ENCODE results near the gene MYH9.

MYH9 gene

GRCh38 chr22:36344106-36344827 is 43.5 kb downstream of the MYH9 start:
- no peak for DNase-seq

DNA sequence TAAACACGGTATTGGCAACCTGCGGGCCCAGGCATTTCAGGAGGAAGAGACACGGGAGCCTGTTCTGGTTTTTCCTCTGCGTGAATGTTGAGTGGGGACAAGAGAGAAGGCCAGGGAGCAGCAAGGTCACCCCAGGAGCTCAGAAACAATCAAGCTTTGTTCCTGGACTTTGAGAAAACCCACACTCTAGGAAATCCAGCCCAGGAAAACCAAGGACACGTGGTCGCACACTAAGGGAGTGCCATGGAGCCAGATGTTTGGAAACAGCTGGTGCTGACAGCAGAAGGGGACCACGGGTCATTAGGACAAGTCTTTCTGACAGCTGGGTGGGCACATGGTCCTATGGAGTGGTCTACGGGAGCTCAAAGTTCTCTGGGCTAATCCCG is 44.1 kb downstream of the MYH9 start:
- no peak for DNase-seq

DNA sequence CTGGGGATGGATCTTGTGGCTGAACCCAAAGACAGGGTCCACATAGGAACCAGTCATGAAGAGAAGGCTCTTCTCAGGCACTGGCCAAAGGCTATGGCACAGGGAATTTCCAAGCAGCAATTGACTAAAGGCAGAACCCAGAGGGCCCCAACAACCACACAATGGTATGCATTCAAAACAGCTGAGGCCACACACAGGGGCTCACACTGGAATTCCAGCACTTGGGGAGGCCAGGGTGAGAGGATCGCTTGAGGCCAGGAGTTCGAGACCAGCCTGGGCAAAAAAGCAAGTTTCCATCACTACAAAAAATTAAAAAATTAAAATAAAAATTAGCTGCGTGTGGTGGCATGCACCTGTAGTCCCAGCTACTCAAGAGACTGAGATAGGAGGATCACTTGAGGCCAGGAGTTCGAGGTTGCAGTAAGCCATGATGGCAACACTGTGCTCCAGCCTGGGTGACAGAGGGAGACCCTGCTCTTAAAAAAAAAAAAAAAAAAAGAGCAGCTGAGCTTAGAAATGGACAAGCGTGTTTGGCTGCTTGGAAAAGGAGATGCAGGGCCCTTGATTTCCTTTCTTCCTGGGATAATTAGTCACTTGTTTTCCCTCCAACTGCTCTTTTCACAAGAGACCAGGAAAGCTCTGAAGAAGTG is 44.6 kb downstream of the MYH9 start:
- no peak for DNase-seq

DNA sequence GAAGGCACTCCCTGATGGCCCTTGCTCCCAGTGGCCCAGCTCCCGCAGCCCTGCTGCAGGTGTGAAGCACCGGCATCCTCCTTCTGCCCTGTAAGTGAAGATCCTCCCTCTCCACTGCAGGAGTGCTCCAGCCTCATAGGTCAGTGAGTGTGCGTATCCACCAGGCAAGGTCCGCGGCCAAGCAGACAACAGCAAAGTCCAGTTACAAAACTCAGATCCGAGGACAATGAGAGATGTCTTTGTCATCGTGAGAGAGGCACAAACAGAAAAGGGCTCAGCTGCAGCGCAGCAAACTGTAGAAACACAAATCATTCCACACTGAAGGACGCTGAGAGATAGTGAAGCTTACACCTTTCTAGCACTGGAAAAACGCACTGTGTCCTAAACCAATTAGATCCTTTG is 46.1 kb downstream of the MYH9 start:
- no peak for DNase-seq

DNA sequence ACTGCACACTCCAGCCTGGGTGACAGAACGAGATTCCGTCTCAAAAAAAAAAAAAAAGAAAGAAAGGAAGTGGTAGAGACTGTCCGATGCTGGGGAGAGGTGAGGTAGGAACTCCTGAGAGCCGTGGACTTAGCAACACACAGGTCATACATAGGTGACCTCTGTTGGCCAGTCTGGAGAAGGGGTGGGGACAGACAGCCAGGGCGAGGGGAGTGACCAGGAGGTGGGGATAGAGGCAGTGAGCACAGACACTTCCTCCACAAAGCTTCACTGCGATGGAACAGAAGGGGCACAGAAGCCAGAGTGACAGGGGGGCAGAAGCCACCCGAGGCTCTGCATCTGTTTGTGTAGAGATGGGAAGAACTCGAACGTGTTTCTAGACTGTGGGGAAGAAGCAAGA is 47.1 kb downstream of the MYH9 start:
- no peak for DNase-seq

- no peak for DNase-seq
Measured at GRCh38 chr22:36339171-36340065, 48.3 kb downstream of the MYH9 start.

GRCh38 chr22:36337365-36338130 is 50.2 kb downstream of the MYH9 start:
- no peak for DNase-seq

DNA sequence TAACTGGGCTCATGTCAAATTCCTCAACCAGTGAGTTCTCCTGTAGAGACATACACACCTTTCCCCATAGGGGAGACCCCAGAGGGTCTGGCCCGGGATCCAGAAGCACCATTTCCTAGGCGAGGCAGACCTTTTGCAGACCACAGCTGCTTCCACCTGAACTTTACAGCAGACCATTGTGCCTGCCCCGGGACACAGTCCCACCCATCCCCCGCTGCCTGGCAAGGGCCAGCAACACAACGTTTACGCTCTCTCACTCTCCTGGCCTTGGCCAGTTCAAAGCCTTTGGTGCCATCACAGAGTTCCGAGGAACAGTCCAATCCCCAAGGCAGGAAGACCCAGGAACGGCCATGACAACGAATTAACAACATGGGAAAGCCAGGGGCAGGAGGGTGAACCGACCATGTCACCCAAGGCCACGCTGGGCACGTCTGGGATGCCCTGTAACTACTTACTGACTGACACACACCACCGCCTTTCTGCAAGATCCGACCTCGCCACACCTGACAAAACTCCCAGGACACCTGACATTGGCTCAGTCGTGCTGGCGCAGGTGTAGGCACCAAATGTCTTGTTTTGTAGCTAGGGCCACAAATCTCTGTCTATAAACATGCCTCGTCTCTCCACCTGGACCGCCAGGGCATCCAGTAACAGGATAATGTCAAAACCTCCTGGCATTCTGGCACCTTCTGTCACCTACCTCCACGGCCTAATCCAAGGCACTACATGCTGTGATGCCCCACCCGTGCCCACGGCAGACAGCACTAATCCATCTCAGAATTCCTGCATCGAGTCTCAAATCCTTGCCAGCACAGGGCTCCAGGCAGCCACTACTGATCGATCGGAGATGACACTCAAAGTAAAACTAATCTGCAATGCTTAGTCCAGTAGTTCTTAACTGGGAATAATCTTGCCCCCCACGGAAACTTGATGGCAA is 51.3 kb downstream of the MYH9 start:
- no peak for DNase-seq

- DNase-seq = no peak
Measured at GRCh38 chr22:36335621-36336020, 52.1 kb downstream of the MYH9 start.

DNA sequence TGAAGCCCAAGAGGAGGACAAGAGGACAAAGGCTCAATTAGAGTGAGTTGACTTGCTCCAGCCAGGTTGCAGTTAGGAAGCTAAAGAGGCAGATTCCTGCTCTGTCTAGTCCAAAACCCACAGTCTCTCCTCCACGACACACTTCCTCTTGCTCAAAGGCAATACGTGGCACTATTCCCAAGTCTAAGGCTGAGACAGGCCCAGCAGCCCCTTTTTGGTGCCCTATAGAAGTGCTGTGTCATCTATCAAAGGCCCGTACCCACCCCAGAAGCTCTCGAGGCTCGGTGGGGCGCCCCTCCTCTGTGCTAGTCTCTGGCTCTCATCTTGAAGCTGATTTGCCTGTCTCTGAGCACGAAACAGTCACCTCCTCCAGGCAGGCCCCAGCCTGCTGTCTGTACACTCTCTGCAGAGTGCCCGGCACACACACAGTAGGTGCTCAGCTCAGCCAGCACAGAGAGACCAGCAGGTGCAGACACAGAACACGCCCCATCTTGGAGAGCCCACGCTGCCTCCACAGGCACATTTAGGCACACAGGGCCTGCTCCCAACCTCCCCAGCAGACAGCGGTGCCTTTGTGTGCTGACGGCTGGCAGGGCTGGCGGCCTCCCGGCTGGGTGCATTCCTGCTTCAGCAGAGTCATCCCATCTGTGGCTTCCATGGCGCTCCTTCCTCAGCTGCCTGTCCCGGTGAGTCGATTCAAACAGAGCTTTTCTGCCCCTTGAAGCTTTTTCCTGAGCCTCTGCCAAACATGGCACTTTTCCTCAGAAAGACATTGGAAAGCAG is 52.8 kb downstream of the MYH9 start:
- peak; percentile 19 for DNase-seq

DNA sequence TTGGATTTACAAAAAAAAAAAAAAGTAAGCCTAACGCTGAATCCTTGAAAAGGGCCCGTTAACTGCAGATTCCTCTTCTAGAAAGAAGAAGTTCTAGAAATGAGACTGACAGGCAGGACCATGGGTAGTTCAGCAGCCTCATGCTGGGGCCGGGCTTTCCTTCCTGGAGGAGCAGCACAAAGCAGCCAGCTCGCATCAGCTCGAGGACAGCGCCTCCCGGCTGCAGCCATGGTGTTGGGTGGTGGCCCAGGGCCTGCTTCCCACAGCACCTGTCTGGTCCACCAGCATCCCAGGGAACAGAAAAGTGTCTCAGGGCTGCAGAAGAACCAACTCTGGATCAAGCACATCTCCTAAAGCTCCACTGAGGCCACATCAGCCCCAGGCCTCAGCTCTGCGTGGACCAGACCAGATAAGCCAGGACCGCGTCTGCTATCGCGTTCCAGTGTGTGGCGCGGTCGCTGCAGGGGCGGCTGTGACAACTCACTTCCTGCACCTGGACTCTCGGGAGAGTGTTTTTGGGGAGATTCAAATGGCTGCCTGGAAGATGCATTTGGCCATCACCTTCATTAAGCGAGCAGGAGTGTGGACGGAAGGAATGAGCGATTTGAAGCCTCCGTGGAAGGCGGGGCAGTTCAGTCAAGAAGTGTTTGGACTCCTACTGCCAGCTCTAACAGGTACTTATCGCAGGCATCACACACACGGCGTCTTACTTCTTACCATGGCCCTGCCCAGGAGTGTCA is 53.5 kb downstream of the MYH9 start:
- DNase-seq = peak; percentile 49

DNA sequence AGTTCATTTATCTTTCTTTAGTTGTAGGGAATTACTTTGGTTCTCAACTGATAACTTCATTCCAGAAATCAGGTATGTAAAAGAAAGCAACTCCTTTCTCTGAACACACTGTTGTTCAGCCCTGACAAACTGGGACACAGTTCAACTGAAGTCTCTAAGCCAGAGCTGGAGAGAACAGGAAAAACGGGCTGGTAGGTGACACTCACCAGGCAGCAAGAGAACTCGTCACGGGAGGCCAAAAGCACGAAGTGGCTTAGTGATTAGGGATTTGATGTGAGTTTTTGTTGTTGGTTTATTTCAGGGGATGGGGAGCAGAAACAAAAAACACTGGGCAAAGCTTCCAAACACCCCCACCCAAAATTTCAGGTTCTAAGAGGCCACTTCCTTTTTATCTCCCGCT is 54.1 kb downstream of the MYH9 start:
- DNase-seq = no peak

DNA sequence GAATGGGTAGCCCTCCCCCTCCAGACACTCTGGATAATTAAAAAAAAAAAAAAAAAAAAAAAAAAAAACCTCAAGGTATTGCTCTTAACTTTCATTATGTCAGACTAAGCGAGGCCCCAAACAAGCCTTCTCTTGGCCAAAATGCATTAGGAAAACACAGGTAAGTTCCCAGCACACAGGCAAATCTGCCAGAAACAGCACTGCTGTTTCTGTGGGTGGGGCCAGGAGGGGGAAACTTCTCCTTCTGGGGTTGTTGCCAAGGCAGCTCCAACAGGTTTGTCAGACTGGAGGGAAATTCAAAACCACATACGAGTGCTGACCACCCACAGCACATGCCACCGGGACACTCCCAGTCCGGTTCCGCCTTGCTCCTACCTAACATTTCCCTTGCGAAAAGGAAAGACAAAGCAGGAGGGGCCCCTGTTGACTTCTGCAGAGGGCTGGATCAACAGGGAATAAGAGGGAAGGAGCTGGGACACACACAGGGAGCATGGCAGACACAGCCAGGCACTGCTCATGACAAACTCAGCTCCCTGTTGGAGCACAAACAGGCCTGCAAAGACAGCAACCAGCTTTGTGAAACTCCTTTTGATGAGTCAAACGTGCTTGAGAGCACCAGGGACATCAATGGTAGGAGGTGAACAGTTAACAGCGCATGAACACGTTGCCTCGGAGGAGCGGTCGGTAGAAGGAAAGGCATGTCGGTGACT is 55.0 kb downstream of the MYH9 start:
- DNase-seq = peak; percentile 63

DNA sequence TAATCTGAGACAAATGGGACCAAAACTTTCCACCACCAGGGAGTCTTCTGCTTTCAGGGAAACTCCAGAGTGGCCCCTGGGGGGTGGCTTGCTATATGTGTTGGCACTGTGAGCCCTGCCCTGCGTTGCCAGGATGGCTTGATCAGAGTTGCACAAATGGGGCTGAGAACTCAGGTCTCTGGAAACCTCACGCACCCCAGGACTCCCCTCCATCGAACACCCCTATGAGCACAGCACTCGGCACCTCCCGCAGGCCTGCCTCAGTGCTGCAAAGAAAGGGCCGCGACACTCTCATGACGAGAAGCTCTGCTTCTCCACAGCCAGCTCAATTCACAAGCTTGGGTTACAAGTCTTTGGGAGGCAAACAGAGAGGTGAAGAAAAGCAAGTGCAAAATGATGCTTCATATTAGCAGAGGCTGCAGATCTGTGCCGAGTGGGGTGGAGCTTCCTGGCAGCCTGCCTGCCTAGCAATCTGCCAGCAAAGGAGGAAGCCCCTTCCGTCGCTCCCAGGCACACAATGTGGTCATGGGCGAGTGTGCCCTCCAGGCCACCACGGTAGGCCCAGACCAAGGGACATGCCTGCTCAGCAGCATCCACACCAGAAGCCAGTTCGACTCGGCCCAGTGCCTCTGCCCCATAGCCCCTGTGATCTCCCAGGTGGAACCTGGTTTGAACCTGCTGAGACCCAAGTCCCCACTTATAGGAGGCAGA is 55.7 kb downstream of the MYH9 start:
- peak; percentile 66 for DNase-seq

GRCh38 chr22:36331306-36331911 is 56.4 kb downstream of the MYH9 start:
- DNase-seq = peak; percentile 93

DNA sequence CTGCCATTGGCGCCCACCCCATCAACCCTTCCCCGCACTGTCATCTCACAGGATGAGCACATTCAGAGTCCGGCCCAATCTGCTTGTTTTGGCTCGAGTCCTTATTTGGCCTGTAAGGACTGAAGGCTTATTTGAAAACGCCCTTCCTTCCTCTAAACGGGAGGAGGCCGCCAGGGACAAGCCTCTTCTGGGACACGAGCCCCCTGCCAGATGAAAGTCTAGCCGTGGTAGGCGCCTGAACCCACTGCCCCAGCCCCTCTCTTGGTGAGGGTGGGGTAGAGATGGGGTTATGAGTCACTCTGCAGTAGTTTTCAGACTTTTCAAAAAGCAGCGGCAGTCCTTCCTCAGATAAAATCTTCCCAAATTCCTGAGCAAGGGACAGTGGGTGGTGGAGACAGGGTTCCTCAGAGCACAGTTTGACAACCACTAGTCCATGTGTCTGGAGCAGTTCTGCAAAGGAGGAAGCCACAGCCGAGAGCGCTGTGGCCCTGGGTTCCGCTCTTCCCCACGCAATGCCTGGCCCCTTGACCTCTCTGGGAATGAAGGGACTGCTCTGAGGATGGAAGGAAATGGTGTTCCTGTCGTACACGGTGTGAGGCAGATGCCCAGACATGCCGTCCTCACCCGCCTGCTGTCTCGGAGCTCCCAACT is 57.0 kb downstream of the MYH9 start:
- peak; percentile 43 for DNase-seq

- no peak for DNase-seq
Measured at GRCh38 chr22:36330127-36330526, 57.6 kb downstream of the MYH9 start.

Measured in inflammatory macrophage treated with lipopolysaccharide for 4 hours (primary cell).